Central memory CD8-positive, alpha-beta T cell (primary cell): ENCODE measurements around the gene NRAS.

Experiments
- ATAC-seq: fragments of 150-1000 bp; cut with Tn5 transposase; replicated peaks from 2 replicates; pipeline ENCODE4 v1.10.0; 2022; ENCODE audit warnings: mild to moderate bottlenecking, moderate FRiP score, moderate number of reproducible peaks; ENCODE audit not compliant: poor library complexity, severe bottlenecking; ENCODE audit errors: extremely low read depth
- DNase-seq, 2 donors: peaks; one replicate each; pipeline ENCODE4 v3.0.0; 2021; ENCODE audit warnings: low spot score in 2 of 2
- H3K27ac Mint-ChIP-seq: one replicate; pipeline ENCODE4 v1.8.0; 2022; ENCODE audit warnings: low read depth, mild to moderate bottlenecking, moderate library complexity, mixed read lengths
- H3K27me3 Mint-ChIP-seq: one replicate; pipeline ENCODE4 v1.8.0; 2022; ENCODE audit warnings: mixed read lengths
- H3K36me3 Mint-ChIP-seq: one replicate; pipeline ENCODE4 v1.8.0; 2022; ENCODE audit warnings: mild to moderate bottlenecking, moderate library complexity, mixed read lengths; ENCODE audit not compliant: insufficient read depth
- H3K4me1 Mint-ChIP-seq: one replicate; pipeline ENCODE4 v1.8.0; 2022; ENCODE audit warnings: mixed read lengths
- H3K4me3 Mint-ChIP-seq: one replicate; pipeline ENCODE4 v1.8.0; 2022; ENCODE audit warnings: mild to moderate bottlenecking, moderate library complexity, mixed read lengths
- H3K9me3 Mint-ChIP-seq: one replicate; pipeline ENCODE4 v1.8.0; 2022; ENCODE audit warnings: mixed read lengths

Gene NRAS

GRCh38 chr1:114718661-114719423 is 2.3 kb upstream of the NRAS start:
- Mint-ChIP-seq H3K27ac (peak overlapping the region; percentile 55), H3K4me3 (no peak overlapping the region), H3K4me1 (peaks cover 18% of the 10 kb centered on the region), H3K36me3 (peaks cover 70% of the 10 kb centered on the region), H3K9me3 (no peaks in the 10 kb centered on the region), H3K27me3 (no peaks in the 10 kb centered on the region)
- DNase-seq (no peak), ATAC-seq (no peak)

GRCh38 chr1:114715952-114716303 is 643 bp downstream of the NRAS start:
- DNase-seq (no peak), ATAC-seq (no peak)
- Mint-ChIP-seq H3K4me3 (peak overlapping the region; percentile 99), H3K4me1 (peaks cover 23% of the 10 kb centered on the region), H3K9me3 (no peaks in the 10 kb centered on the region), H3K27ac (peak overlapping the region; percentile 99), H3K27me3 (no peaks in the 10 kb centered on the region), H3K36me3 (peaks cover 63% of the 10 kb centered on the region)

- no peak for DNase-seq
- H3K36me3 Mint-ChIP-seq = peaks cover 59% of the 10 kb centered on the region
Measured at GRCh38 chr1:114712977-114713376, 3.6 kb downstream of the NRAS start.

GRCh38 chr1:114710360-114710759 is 6.2 kb downstream of the NRAS start:
- no peak for ATAC-seq
- Mint-ChIP-seq H3K4me3 (no peak overlapping the region), H3K27ac (no peak overlapping the region), H3K27me3 (no peaks in the 10 kb centered on the region), H3K9me3 (no peaks in the 10 kb centered on the region), H3K36me3 (peaks cover 60% of the 10 kb centered on the region), H3K4me1 (peaks cover 9% of the 10 kb centered on the region)
- no peak for DNase-seq

More at GRCh38 chr1:114712977-114713376, 3.6 kb downstream of the NRAS start:
- Mint-ChIP-seq H3K27me3 (no peaks in the 10 kb centered on the region), H3K27ac (no peak overlapping the region), H3K9me3 (no peaks in the 10 kb centered on the region), H3K4me1 (peaks cover 23% of the 10 kb centered on the region), H3K4me3 (no peak overlapping the region)
- no peak for ATAC-seq

GRCh38 chr1:114707604-114708003 is 9.0 kb downstream of the NRAS start:
- no peak for ATAC-seq
- Mint-ChIP-seq H3K27me3 (no peaks in the 10 kb centered on the region), H3K36me3 (peaks cover 56% of the 10 kb centered on the region), H3K4me1 (no peaks in the 10 kb centered on the region), H3K4me3 (no peak overlapping the region), H3K27ac (no peak overlapping the region), H3K9me3 (no peaks in the 10 kb centered on the region)
- no peak for DNase-seq

- Mint-ChIP-seq H3K9me3 (no peaks in the 10 kb centered on the region), H3K36me3 (peaks cover 27% of the 10 kb centered on the region), H3K27ac (no peak overlapping the region), H3K4me3 (no peak overlapping the region), H3K4me1 (no peaks in the 10 kb centered on the region), H3K27me3 (no peaks in the 10 kb centered on the region)
- ATAC-seq (no peak), DNase-seq (no peak)
Measured at GRCh38 chr1:114703242-114703641, 13.3 kb downstream of the NRAS start.

GRCh38 chr1:114702737-114703136 is 13.8 kb downstream of the NRAS start:
- Mint-ChIP-seq H3K27ac (no peak overlapping the region), H3K4me1 (no peaks in the 10 kb centered on the region), H3K9me3 (no peaks in the 10 kb centered on the region), H3K27me3 (no peaks in the 10 kb centered on the region), H3K4me3 (no peak overlapping the region), H3K36me3 (peaks cover 23% of the 10 kb centered on the region)
- DNase-seq (no peak), ATAC-seq (no peak)

- Mint-ChIP-seq H3K27me3 (peaks cover 5% of the 10 kb centered on the region), H3K9me3 (no peaks in the 10 kb centered on the region), H3K4me1 (no peaks in the 10 kb centered on the region), H3K36me3 (peaks cover 18% of the 10 kb centered on the region), H3K27ac (no peak overlapping the region), H3K4me3 (no peak overlapping the region)
- DNase-seq = no peak
- no peak for ATAC-seq
Measured at GRCh38 chr1:114701931-114702330, 14.6 kb downstream of the NRAS start.

GRCh38 chr1:114700036-114700600 is 16.5 kb downstream of the NRAS start:
- Mint-ChIP-seq H3K4me3 (no peak overlapping the region), H3K36me3 (peaks cover 11% of the 10 kb centered on the region), H3K27ac (no peak overlapping the region), H3K27me3 (peaks cover 17% of the 10 kb centered on the region), H3K9me3 (no peaks in the 10 kb centered on the region), H3K4me1 (no peaks in the 10 kb centered on the region)
- no peak for ATAC-seq
- no peak for DNase-seq

GRCh38 chr1:114696810-114697209 is 19.8 kb downstream of the NRAS start:
- Mint-ChIP-seq H3K27me3 (peaks cover 20% of the 10 kb centered on the region), H3K27ac (no peak overlapping the region), H3K9me3 (no peaks in the 10 kb centered on the region), H3K36me3 (peaks cover 3% of the 10 kb centered on the region), H3K4me1 (no peaks in the 10 kb centered on the region), H3K4me3 (no peak overlapping the region)
- DNase-seq (no peak), ATAC-seq (no peak)

- no peaks in the 10 kb centered on the region for H3K4me1 Mint-ChIP-seq
- H3K36me3 Mint-ChIP-seq = peaks cover 3% of the 10 kb centered on the region
- H3K27me3 Mint-ChIP-seq = peaks cover 20% of the 10 kb centered on the region
- DNase-seq = no peak
- H3K27ac Mint-ChIP-seq = no peak within 1 kb of the TSS
- no peak within 1 kb of the TSS for H3K4me3 Mint-ChIP-seq
- ATAC-seq = no peak
- H3K9me3 Mint-ChIP-seq = no peaks in the 10 kb centered on the region
Measured at GRCh38 chr1:114695430-114696058, 21.0 kb downstream of the NRAS start, which contains the start of gene AMPD1. AMPD1 (minus strand) TSS chr1:114695546; CDS start chr1:114695471, 75 bp downstream.

GRCh38 chr1:114694540-114695310 is 21.8 kb downstream of the NRAS start:
- no peak overlapping the region for H3K27ac Mint-ChIP-seq
- H3K27me3 Mint-ChIP-seq = peaks cover 20% of the 10 kb centered on the region
- H3K4me3 Mint-ChIP-seq = no peak overlapping the region
- DNase-seq (no peak), ATAC-seq (no peak)
- peaks cover 3% of the 10 kb centered on the region for H3K36me3 Mint-ChIP-seq
- H3K9me3 Mint-ChIP-seq = no peaks in the 10 kb centered on the region
- H3K4me1 Mint-ChIP-seq = no peaks in the 10 kb centered on the region
